Motor neuron (in vitro differentiated cells): ENCODE results near the gene MACROD2. TPM values are rescaled to one million over a fixed set of nuclear protein-coding genes. Genes with fewer than 3 reads are reported as not detected.

Experiments
- ATAC-seq, 8 experiments: fragments of 200-7000 bp; cut with Tn5 transposase; replicated peaks in 6 of 8; 2 replicates each; pipeline ENCODE4 v1.8.0; 2021; ENCODE audit warnings: mild to moderate bottlenecking in 8 of 8, moderate library complexity in 8 of 8
- H3K27ac ChIP-seq, 2 donors: fragments of 250-450 bp; sonication (Bioruptor Pico); 2 replicates each; pipeline ENCODE4 v1.9.0; 2021; ENCODE audit warnings: antibody characterized with exemption in 2 of 2, mild to moderate bottlenecking in 2 of 2, moderate library complexity in 1 of 2
- H3K4me1 ChIP-seq, 2 donors: fragments of 250-450 bp; sonication (Bioruptor Pico); replicated peaks in 1 of 2; 2 replicates each; pipeline ENCODE4 v1.6.1; 2021; ENCODE audit warnings: antibody characterized with exemption in 2 of 2, mild to moderate bottlenecking in 2 of 2, moderate library complexity in 1 of 2
- H3K4me3 ChIP-seq, 5 donors: fragments of 250-450 bp; sonication (Bioruptor Pico); 2 replicates each; pipeline ENCODE4 v1.9.0; 2021; ENCODE audit warnings: antibody characterized with exemption in 5 of 5, mild to moderate bottlenecking in 5 of 5, moderate library complexity in 4 of 5
- WGBS, 10 experiments: fragments of 450-650 bp; shearing (Covaris generic); methylation state at CpG; one replicate each; pipeline ENCODE4 v1.0.0; 2022; 5-methylcytosine and 5-hydroxymethylcytosine counted together
- in situ Hi-C, 9 experiments: fragments of 400-800 bp; cut with MboI; loops; one replicate each; pipeline ENCODE4 v1.15.0; 2021; ENCODE audit warnings: low sequenced_read_pairs in 9 of 9, low pct_unique_long_range_greater_than_20kb in 2 of 9; ENCODE audit not compliant: unreplicated experiment in 9 of 9
- total RNA-seq, 8 experiments: library from RNA; unstranded; fragments of 300-600 nt; gene quantifications; 2 replicates each; pipeline versions ENCODE4 v1.2.3 to v1.2.4, GENCODE V29; 2022

Gene MACROD2
- total RNA-seq, 8 experiments from 2014 or later: 4.3 to 24.9 (median 10.4) TPM

DNA sequence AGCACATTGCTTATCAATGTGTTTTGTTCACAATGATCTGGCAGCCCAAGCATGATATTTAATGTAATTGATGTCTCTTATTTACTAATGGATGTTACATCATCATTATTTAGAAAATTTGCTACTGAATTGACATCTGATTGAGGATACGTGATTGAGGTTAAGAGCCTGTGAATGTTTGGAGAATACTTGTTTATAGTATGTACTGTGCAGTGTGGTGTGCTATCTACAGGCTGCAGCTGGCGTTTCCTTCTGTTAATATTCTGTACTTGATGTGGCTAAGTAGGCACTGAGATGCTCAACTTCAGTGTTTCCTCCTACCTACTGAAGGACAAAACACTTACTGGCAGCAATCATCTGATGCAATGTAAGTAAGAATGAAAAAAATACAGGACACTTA is 1051.7 kb downstream of the MACROD2 start:
- no peak overlapping the region for H3K4me3 ChIP-seq
- H3K4me1 ChIP-seq: no peaks in the 10 kb centered on the region
- no peak overlapping the region for H3K27ac ChIP-seq
- ATAC-seq: peak in 1 of 8 experiments; percentile 57
- WGBS, 10 experiments: 50 to 100% (median 75%) methylated on average over 1 to 2 of the region's 2 CpGs; no CpG with 5 or more reads in 2 of the 10 experiments
- in situ Hi-C loops: no loop called here

DNA sequence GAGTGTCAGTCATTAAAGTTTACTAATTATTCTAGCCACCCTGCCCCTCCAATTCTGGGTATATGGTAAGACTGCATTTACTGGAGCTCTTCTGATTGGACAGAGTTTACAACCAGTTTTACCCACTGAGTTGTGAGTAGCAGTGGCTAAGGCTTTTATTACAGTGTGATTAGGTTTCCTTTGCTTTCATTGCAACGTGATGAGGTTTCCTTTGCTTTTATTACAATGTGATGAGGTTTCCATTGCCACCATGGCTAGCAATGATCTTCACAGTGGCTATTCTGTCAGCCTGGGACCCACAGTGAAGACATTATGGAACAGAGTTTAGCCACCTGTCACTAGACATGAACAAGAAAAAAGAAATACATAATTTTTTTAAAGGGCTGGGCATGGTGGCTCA is 1052.3 kb downstream of the MACROD2 start:
- Histone ChIP-seq H3K4me1 (no peaks in the 10 kb centered on the region), H3K27ac (no peak overlapping the region), H3K4me3 (no peak overlapping the region)
- in situ Hi-C loops: no loop called here
- 45 to 100% (median 56%) methylated on average over 1 of the region's 1 CpG; no CpG with 5 or more reads in 2 of the 10 experiments for WGBS, 10 experiments
- no peak for ATAC-seq

DNA sequence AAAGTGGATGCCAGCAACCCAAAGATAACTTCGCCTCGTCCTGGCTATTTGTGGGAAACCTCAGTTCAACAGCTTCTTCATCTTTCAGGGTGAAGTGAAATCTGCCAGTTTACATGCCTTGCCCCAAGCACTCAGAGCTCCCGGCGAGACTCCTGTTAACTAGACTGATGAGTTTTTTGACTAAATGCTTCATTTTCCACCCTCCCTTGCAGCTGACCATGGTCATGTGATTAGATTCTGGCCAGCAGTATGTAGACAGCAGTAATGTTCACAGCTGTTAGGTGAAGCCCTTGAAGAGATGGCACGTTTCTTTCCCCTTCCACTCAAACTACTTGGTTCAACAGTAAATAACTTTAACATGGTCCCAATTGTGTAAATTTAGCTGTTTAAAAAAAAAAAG is 1060.9 kb downstream of the MACROD2 start:
- H3K27ac ChIP-seq: no peak overlapping the region
- no peaks in the 10 kb centered on the region for H3K4me1 ChIP-seq
- 40 to 89% (median 60%) methylated on average over 1 to 5 of the region's 5 CpGs; no CpG with 5 or more reads in 3 of the 10 experiments for WGBS, 10 experiments
- in situ Hi-C loops: no loop called here
- no peak overlapping the region for H3K4me3 ChIP-seq
- no peak for ATAC-seq

DNA sequence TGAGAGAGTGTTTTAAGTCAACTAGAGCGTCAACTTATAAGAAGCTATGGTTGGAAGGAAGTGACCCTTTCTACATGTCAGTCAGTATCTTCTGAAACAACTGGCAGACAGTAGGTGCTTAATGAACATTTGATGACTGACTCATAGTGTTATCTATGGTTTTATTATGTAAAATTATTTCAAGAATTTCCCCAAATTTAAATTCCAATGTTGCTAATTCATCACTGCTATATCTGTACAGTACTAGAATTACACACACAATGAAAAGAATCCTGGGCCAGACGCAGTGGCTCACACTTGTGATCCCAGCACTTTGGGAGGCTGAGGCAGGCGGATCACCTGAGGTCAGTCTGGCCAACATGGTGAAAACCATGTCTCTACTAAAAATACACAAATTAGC is 1063.5 kb downstream of the MACROD2 start:
- in situ Hi-C loops: no loop called here
- no peaks in the 10 kb centered on the region for H3K4me1 ChIP-seq
- H3K4me3 ChIP-seq: no peak overlapping the region
- WGBS, 10 experiments: 53 to 100% (median 89%) methylated on average over 1 to 3 of the region's 3 CpGs; no CpG with 5 or more reads in 1 of the 10 experiments
- ATAC-seq: no peak
- no peak overlapping the region for H3K27ac ChIP-seq

DNA sequence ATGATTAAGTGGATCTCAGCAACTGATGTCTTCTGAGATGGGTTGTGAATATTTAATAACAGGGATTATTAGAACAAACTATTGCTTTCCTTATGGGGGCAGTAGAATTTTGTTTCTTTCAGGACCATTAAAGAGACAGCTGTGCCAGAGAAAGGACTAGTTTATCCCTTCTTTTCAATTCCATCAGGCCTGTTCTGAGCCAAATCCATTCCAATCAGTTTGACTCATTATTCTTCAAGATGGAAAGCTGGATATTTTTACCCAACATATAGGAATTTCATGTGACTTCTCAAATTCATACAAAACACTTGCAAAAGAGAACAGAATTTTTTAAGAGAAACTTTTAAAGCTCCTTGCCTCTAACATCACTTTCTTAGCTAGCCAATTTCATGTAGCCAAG is 1064.1 kb downstream of the MACROD2 start:
- ATAC-seq: no peak
- H3K27ac ChIP-seq: no peak overlapping the region
- no peak overlapping the region for H3K4me3 ChIP-seq
- H3K4me1 ChIP-seq: no peaks in the 10 kb centered on the region
- in situ Hi-C loops: no loop called here

DNA sequence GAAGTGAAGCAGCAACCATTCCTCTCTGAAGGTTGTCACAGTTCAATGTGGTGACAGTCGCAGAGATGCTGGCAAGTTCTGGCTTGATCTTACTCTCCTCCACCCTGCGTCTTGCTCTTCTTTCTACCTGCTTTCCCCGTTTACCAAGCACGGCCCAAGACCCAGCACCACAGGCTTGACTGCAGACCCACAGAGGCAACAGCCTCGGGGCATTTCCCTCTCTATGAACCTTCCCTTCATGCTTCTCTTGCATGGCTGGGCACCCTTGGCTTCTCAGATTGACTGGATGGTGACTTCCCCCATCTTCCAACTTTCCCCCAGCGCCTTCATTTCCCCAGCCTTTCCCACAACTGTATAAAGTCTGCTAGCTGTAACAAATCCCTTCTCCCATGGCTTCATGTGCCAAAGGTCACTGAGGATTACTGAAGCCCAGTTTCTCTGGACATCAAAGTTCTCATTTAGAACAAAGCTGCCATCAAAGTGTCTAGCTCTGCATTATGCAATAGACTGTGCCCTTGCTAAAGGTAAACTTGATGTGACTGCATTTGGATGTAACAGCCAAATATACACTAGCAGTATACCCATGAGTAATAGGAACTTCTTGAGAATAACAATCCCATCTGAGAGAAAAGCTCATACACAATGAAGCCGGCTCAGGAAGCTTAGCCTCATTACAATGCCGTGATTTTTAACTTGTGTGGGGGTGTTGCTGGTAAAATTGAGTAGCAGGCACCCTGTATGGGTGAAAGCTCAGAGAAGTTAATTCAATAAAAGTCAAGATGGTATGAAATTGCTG is 1065.1 kb downstream of the MACROD2 start:
- ATAC-seq: no peak
- in situ Hi-C loops: no loop called here
- Histone ChIP-seq H3K4me1 (no peaks in the 10 kb centered on the region), H3K4me3 (no peak overlapping the region), H3K27ac (no peak overlapping the region)
- WGBS, 10 experiments: 48 to 100% (median 87%) methylated on average over 2 to 6 of the region's 8 CpGs; no CpG with 5 or more reads in 2 of the 10 experiments

DNA sequence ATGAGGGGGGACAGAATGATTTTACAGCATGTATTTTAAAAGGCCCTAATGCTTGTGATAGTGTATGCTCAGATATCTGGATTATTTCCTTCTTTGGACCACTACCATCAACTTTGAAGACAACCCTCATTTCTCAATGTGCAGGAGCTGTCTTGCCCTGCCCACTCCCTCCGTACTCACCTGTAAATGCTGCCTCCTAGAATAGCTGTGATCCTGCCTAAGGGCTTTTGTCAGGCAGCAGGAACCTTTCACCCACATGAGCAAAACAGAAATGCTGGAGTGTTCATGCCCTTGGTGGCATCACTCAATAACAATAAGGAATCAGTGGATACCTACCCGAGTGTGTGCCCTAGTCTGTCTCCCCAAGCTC is 1065.7 kb downstream of the MACROD2 start:
- ATAC-seq: no peak
- in situ Hi-C loops: no loop called here
- Histone ChIP-seq H3K27ac (no peak overlapping the region), H3K4me3 (no peak overlapping the region), H3K4me1 (no peaks in the 10 kb centered on the region)
- 40 to 100% (median 77%) methylated on average over 1 of the region's 2 CpGs; no CpG with 5 or more reads in 6 of the 10 experiments for WGBS, 10 experiments

DNA sequence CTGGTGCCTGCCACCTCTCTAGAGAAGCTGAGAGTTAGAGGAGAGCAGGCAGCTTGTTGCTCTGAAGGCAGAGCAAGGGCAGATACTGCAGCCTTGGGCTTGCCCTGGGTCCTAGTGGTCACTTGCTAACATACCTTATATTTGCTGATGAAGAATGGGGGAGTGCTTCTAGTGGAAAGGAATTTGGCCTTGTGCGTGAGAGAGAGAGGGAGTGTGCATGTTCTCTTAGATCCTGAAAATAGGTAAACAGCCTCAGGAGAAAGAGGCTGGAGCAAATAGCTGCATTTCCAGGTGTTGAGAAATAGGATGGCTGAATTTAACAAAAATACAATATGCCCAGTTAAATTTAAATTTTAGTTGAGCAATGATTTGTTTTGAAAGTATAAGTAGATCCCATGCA is 1066.6 kb downstream of the MACROD2 start:
- H3K27ac ChIP-seq: no peak overlapping the region
- ATAC-seq: peak in 2 of 8 experiments; percentile 28 to 29
- WGBS, 10 experiments: 60 to 100% (median 80%) methylated on average over 1 of the region's 1 CpG; no CpG with 5 or more reads in 3 of the 10 experiments
- H3K4me3 ChIP-seq: no peak overlapping the region
- no peaks in the 10 kb centered on the region for H3K4me1 ChIP-seq
- in situ Hi-C loops: no loop called here

DNA sequence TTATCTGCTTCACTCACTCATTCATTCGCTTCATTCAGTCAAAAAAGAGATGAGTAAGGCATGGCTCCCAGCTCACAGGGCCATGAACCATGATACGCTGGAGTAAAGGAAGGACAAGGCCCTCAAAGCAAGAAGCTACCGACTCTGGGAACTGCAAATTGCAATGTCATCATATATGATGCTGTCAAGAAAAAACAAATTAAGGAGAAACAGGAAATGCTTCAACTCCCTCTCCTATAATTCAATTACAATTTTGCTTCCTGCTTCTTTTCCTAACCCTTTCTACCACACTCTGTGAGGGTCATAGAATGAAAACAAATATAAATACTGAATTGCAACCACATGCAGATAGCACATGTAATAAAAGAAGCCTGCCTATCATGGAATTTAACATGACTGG is 1067.8 kb downstream of the MACROD2 start:
- no peak for ATAC-seq
- Histone ChIP-seq H3K4me1 (no peaks in the 10 kb centered on the region), H3K27ac (no peak overlapping the region), H3K4me3 (no peak overlapping the region)
- in situ Hi-C loops: no loop called here
- WGBS, 10 experiments: 60 to 100% (median 88%) methylated on average over 1 to 3 of the region's 3 CpGs; no CpG with 5 or more reads in 2 of the 10 experiments

DNA sequence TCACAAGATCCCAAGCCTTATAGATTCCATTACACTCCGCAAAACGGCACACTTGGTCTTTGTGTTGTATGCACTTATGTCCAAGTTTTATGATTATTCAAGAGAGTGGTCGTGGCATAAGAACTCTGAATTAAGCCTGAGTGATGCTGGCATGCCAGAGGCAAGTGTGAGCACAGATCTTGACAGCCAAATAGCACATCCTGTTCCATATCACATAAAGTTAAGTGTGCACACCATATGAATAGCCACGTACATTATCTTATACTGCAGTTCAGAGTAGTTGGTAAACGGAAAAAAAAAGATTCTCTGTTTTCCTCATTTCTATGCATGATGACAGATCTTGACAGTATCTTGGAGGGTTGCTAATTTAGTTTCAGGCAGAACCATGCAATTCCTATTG is 1069.4 kb downstream of the MACROD2 start:
- in situ Hi-C loops: no loop called here
- H3K4me1 ChIP-seq: no peaks in the 10 kb centered on the region
- ATAC-seq: no peak
- WGBS, 10 experiments: 40 to 100% (median 75%) methylated on average over 1 to 5 of the region's 5 CpGs
- H3K27ac ChIP-seq: no peak overlapping the region
- H3K4me3 ChIP-seq: no peak overlapping the region

DNA sequence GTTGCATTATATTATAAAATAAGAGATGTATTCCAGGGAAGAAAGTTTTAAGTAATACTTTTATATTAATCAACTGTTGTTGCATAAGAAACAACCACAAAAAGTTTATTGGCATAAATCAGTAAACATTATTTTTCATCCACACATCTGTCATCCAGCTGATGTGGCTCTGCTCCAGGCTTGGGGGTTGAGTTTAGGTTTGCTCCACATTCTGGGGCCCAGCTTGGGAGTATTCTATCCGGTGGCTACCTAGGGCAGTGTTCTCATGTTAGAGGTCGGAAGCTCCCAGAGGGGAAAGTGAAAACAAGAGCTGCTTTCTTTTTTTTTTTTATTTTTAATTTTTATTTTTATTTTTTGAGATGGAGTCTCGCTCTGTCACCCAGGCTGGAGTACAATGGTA is 1070.5 kb downstream of the MACROD2 start:
- Histone ChIP-seq H3K4me1 (no peaks in the 10 kb centered on the region), H3K4me3 (no peak overlapping the region), H3K27ac (no peak overlapping the region)
- ATAC-seq: no peak
- WGBS, 10 experiments: 100% methylated on average over 1 to 3 of the region's 3 CpGs; no CpG with 5 or more reads in 5 of the 10 experiments
- in situ Hi-C loops: no loop called here

DNA sequence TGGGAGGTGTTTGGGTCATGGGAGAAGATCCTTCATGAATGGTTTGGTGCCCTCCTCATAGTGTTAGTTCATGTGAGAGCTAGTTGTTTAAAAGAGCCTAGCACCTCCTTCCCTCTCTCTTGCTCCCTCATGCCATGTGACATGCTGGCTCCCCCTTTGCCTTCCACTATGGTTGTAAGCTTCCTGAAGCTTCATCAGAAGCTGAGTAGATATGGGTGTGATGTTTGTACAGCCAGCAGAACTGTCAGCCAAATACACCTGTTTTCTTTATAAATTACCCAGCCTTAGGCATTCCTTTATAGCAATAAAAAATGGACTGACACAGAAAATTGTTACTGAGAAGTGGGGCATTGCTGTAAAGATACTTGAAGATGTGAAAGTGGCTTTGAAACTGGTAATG is 1073.2 kb downstream of the MACROD2 start:
- ATAC-seq: no peak
- no peak overlapping the region for H3K4me3 ChIP-seq

DNA sequence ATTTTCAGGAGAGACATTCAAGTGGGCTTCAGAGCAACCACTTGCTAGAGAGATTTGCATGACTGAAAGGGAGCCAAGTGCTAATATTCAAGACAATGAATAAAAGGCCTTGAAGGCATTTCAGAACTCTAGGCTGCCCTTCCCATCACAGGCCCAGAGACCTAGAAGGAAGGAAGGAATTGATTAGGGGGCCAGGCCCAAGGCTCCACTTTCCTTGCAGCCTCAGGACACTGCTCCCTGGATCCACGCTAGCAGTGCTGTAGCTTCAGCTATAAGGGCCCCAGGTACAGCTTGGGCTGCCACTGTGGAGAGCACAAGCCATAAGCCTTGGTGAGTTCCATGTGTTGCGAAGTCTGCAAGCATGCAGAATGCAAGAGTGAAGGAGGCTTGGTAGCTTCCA is 1074.0 kb downstream of the MACROD2 start:
- Histone ChIP-seq H3K27ac (no peak overlapping the region), H3K4me3 (no peak overlapping the region), H3K4me1 (no peaks in the 10 kb centered on the region)
- 60 to 100% (median 100%) methylated on average over 1 to 2 of the region's 2 CpGs; no CpG with 5 or more reads in 4 of the 10 experiments for WGBS, 10 experiments
- peak in 3 of 8 experiments; percentile 41 to 87 (median 82) for ATAC-seq
- in situ Hi-C loops: no loop called here

More for the DNA sequence above, 1073.2 kb downstream of the MACROD2 start:
- Histone ChIP-seq H3K4me1 (no peaks in the 10 kb centered on the region), H3K27ac (no peak overlapping the region)
- in situ Hi-C loops: no loop called here
